B cell (primary cell): Measurements from ENCODE around the gene UBE2O.

ENCODE experiments used
- CTCF ChIP-seq: fragments of 200-600 bp; IDR thresholded peaks from one replicate; pipeline ENCODE4 v1.8.0; 2022; ENCODE audit warnings: antibody characterized with exemption, mild to moderate bottlenecking
- EZH2 ChIP-seq: IDR thresholded peaks from 2 replicates; pipeline ENCODE4 v1.6.1; 2012; ENCODE audit warnings: borderline replicate concordance, low read depth, mild to moderate bottlenecking, moderate library complexity, low read length; ENCODE audit not compliant: insufficient read depth, poor library complexity, severe bottlenecking

GRCh38 chr17:76379646-76380376 lies 73.1 kb downstream of the UBE2O start:
- TF ChIP-seq CTCF: no peak
- no peak for TF ChIP-seq EZH2
